HepG2 (cell line): ENCODE measurements around the gene SAMD10. TPM values are rescaled to one million over a fixed set of nuclear protein-coding genes. Genes with fewer than 3 reads are reported as not detected.

Experiments used
- CREM ChIP-seq, 2 experiments: sonication (generic) in 1 of 2; formaldehyde crosslinking in 1 of 2; IDR thresholded peaks; 2 replicates each; pipeline versions ENCODE4 v1.4.0 to v1.6.1; 2016 to 2020; ENCODE audit warnings: antibody characterized with exemption in 1 of 2, mild to moderate bottlenecking in 1 of 2, missing genetic modification reagents in 1 of 2
- DR1 ChIP-seq: sonication (generic); formaldehyde crosslinking; IDR thresholded peaks from 2 replicates; pipeline ENCODE4 v1.8.0; 2021; ENCODE audit warnings: mild to moderate bottlenecking, missing genetic modification reagents, inconsistent platforms
- GATA4 ChIP-seq: sonication (generic); IDR thresholded peaks from 2 replicates; pipeline ENCODE4 v1.6.1; 2016; ENCODE audit warnings: antibody characterized with exemption, low read depth, borderline replicate concordance
- KDM4B ChIP-seq: sonication (generic); formaldehyde crosslinking; IDR thresholded peaks from 2 replicates; pipeline ENCODE4 v1.4.0; 2020; ENCODE audit warnings: missing genetic modification reagents
- KDM6A ChIP-seq: IDR thresholded peaks from 2 replicates; pipeline ENCODE4 v1.6.1; 2016; ENCODE audit warnings: low read depth
- KMT2A ChIP-seq: sonication (generic); formaldehyde crosslinking; IDR thresholded peaks from 2 replicates; pipeline ENCODE4 v1.4.0; 2020; ENCODE audit warnings: missing genetic modification reagents
- MEIS1 ChIP-seq: sonication (generic); formaldehyde crosslinking; IDR thresholded peaks from 2 replicates; pipeline ENCODE4 v1.9.0; 2021; ENCODE audit warnings: mild to moderate bottlenecking, missing genetic modification reagents, moderate library complexity, borderline replicate concordance
- MLLT10 ChIP-seq: sonication (generic); formaldehyde crosslinking; IDR thresholded peaks from 2 replicates; pipeline ENCODE4 v1.4.0; 2020; ENCODE audit warnings: missing genetic modification reagents
- MLX ChIP-seq: IDR thresholded peaks from 2 replicates; pipeline ENCODE4 v1.6.1; 2016
- MTA1 ChIP-seq: sonication (generic); formaldehyde crosslinking; IDR thresholded peaks from 2 replicates; pipeline ENCODE4 v1.4.0; 2020; ENCODE audit warnings: missing genetic modification reagents, mild to moderate bottlenecking, borderline replicate concordance
- MTA3 ChIP-seq: sonication (generic); formaldehyde crosslinking; IDR thresholded peaks from 2 replicates; pipeline ENCODE4 v1.4.0; 2020; ENCODE audit warnings: missing genetic modification reagents
- MXI1 ChIP-seq: IDR thresholded peaks from 3 replicates; pipeline ENCODE4 v1.6.1; 2012; ENCODE audit warnings: low read depth, low read length, inconsistent platforms, borderline replicate concordance
- PPARG ChIP-seq: conservative IDR thresholded peaks from 2 replicates; pipeline ENCODE4 v1.6.1; 2016; ENCODE audit warnings: missing biosample characterization, missing genetic modification reagents
- SALL2 ChIP-seq: sonication (generic); formaldehyde crosslinking; IDR thresholded peaks from 2 replicates; pipeline ENCODE4 v1.8.1; 2023; ENCODE audit warnings: mild to moderate bottlenecking, missing genetic modification reagents, inconsistent platforms
- SRF ChIP-seq: IDR thresholded peaks from 2 replicates; pipeline ENCODE4 v1.6.1; 2011; ENCODE audit warnings: mild to moderate bottlenecking, low read depth, low read length, moderate library complexity
- ZBTB7A ChIP-seq: sonication (generic); formaldehyde crosslinking; IDR thresholded peaks from 2 replicates; pipeline ENCODE4 v1.8.0; 2022; ENCODE audit warnings: mild to moderate bottlenecking, missing genetic modification reagents
- ZNF10 ChIP-seq: sonication (generic); formaldehyde crosslinking; IDR thresholded peaks from 2 replicates; pipeline ENCODE4 v1.4.0; 2020; ENCODE audit warnings: mild to moderate bottlenecking, low read depth, missing genetic modification reagents, borderline replicate concordance
- ZNF30 ChIP-seq: sonication (generic); formaldehyde crosslinking; IDR thresholded peaks from 2 replicates; pipeline ENCODE4 v1.5.0; 2020; ENCODE audit warnings: mild to moderate bottlenecking, missing genetic modification reagents
- ZNF546 ChIP-seq: sonication (generic); formaldehyde crosslinking; conservative IDR thresholded peaks from 2 replicates; pipeline ENCODE4 v1.8.1; 2023; ENCODE audit warnings: mild to moderate bottlenecking, missing genetic modification reagents
- ZNF747 ChIP-seq: sonication (generic); formaldehyde crosslinking; IDR thresholded peaks from 2 replicates; pipeline ENCODE4 v1.8.1; 2023; ENCODE audit warnings: missing genetic modification reagents, mild to moderate bottlenecking, borderline replicate concordance
- ZNF749 ChIP-seq: sonication (generic); formaldehyde crosslinking; IDR thresholded peaks from 2 replicates; pipeline ENCODE4 v1.8.0; 2022; ENCODE audit warnings: mild to moderate bottlenecking, missing genetic modification reagents, moderate library complexity, borderline replicate concordance
- ZNF83 ChIP-seq: sonication (generic); formaldehyde crosslinking; IDR thresholded peaks from 2 replicates; pipeline ENCODE4 v1.4.0; 2020; ENCODE audit warnings: missing genetic modification reagents, mild to moderate bottlenecking, borderline replicate concordance
- polyA plus RNA-seq, 8 experiments: library from polyadenylated mRNA; depleted of rRNA in 3 of 8; stranded (reverse) in 7 of 8; unstranded in 1 of 8; fragments of >200 nt; fragmentation: Illumina TruSeq in 4 of 8; extraction: Trizol in 4 of 8; gene quantifications; 2 replicates each; pipeline versions ENCODE4 v1.2.1 to v1.2.3, GENCODE V29; 2011 to 2016; ENCODE audit warnings: low read depth in 4 of 8, missing spikeins in 1 of 8, mixed read lengths in 1 of 8; ENCODE audit not compliant: insufficient read depth in 1 of 8
- total RNA-seq, 5 experiments: library from RNA; depleted of rRNA; stranded (reverse); fragments of >200 nt; fragmentation: Illumina TruSeq; extraction: Trizol; gene quantifications; 2 replicates each; pipeline ENCODE4 v1.2.3, GENCODE V29; 2016; ENCODE audit warnings: low read depth in 1 of 5
- TF ChIP-seq, protein P1 (sequence below): sonication (generic); formaldehyde crosslinking; IDR thresholded peaks from 2 replicates; pipeline ENCODE4 v1.5.0; 2020; ENCODE audit warnings: missing genetic modification reagents
- TF ChIP-seq, protein P2 (sequence below): sonication (generic); formaldehyde crosslinking; IDR thresholded peaks from 2 replicates; pipeline ENCODE4 v1.4.0; 2020; ENCODE audit warnings: missing genetic modification reagents; ENCODE audit errors: not compliant biosample characterization
- TF ChIP-seq, protein P3 (sequence below): sonication (generic); formaldehyde crosslinking; IDR thresholded peaks from 2 replicates; pipeline ENCODE4 v1.5.1; 2020; ENCODE audit warnings: mild to moderate bottlenecking, missing genetic modification reagents, borderline replicate concordance

The SAMD10 gene
- total and polyA plus RNA-seq, 2 of the 13 experiments (the other 11 are each of a cell fraction or from before 2014, with no cell fraction given) = 6.1 to 11.0 TPM

- TF ChIP-seq GATA4 (peak; percentile 70; the same call in 1 of the 2 replicates), CREM (IDR thresholded peaks at IDR 0.05) (peak; percentile 87), CREM (CRISPR knock-in tag; IDR thresholded peaks at IDR 0.05) (0 out of 2 replicates have a peak, but pooled peaks have one; percentile 35), ZNF749 (CRISPR knock-in tag) (peak; percentile 39; the same call in 1 of the 2 replicates), SALL2 (CRISPR knock-in tag) (no peak), MLX (CRISPR knock-in tag) (peak; percentile 82), PPARG (CRISPR knock-in tag) (peak; percentile 73), ZNF30 (CRISPR knock-in tag) (no peak), KDM6A (CRISPR knock-in tag) (peak; percentile 79; the same call in 1 of the 2 replicates), KMT2A (CRISPR knock-in tag) (no peak), DR1 (CRISPR knock-in tag) (0 out of 2 replicates have a peak, but pooled peaks have one; percentile 64), MTA1 (peak; percentile 96; the same call in 1 of the 2 replicates), MTA3 (CRISPR knock-in tag) (no peak), ZNF747 (CRISPR knock-in tag) (peak; percentile 78; the same call in 1 of the 2 replicates), ZBTB7A (CRISPR knock-in tag) (peak; percentile 96), ZNF83 (CRISPR knock-in tag) (no peak), ZNF10 (CRISPR knock-in tag) (no peak), KDM4B (CRISPR knock-in tag) (no peak), MXI1 (peak; percentile 72; the same call in 1 of the 3 replicates), MEIS1 (CRISPR knock-in tag) (peak; percentile 53; the same call in 1 of the 2 replicates), MLLT10 (CRISPR knock-in tag) (no peak), SRF (no peak), ZNF546 (CRISPR knock-in tag) (peak; percentile 75; the same call in 1 of the 2 replicates)
- TF ChIP-seq, protein P1, sequence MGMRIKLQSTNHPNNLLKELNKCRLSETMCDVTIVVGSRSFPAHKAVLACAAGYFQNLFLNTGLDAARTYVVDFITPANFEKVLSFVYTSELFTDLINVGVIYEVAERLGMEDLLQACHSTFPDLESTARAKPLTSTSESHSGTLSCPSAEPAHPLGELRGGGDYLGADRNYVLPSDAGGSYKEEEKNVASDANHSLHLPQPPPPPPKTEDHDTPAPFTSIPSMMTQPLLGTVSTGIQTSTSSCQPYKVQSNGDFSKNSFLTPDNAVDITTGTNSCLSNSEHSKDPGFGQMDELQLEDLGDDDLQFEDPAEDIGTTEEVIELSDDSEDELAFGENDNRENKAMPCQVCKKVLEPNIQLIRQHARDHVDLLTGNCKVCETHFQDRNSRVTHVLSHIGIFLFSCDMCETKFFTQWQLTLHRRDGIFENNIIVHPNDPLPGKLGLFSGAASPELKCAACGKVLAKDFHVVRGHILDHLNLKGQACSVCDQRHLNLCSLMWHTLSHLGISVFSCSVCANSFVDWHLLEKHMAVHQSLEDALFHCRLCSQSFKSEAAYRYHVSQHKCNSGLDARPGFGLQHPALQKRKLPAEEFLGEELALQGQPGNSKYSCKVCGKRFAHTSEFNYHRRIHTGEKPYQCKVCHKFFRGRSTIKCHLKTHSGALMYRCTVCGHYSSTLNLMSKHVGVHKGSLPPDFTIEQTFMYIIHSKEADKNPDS (CRISPR knock-in tag) = no peak
- TF ChIP-seq, protein P2, sequence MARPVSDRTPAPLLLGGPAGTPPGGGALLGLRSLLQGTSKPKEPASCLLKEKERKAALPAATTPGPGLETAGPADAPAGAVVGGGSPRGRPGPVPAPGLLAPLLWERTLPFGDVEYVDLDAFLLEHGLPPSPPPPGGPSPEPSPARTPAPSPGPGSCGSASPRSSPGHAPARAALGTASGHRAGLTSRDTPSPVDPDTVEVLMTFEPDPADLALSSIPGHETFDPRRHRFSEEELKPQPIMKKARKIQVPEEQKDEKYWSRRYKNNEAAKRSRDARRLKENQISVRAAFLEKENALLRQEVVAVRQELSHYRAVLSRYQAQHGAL (CRISPR knock-in tag) = no peak
- TF ChIP-seq, protein P3, sequence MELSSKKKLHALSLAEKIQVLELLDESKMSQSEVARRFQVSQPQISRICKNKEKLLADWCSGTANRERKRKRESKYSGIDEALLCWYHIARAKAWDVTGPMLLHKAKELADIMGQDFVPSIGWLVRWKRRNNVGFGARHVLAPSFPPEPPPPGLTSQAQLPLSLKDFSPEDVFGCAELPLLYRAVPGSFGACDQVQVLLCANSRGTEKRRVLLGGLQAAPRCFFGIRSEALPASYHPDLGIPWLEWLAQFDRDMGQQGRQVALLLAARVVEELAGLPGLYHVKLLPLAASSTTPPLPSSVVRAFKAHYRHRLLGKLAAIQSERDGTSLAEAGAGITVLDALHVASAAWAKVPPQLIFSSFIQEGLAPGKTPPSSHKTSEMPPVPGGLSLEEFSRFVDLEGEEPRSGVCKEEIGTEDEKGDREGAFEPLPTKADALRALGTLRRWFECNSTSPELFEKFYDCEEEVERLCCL (CRISPR knock-in tag) = no peak
Measured at GRCh38 chr20:64024141-64024990, 44.9 kb upstream of the SAMD10 start (continued).
